DOHH2 (cell line): ENCODE measurements around the gene PFDN2.

Source experiments
- H3F3A ChIP-seq: fragments of 200-600 bp; sonication (generic), shearing (Covaris generic); 2 replicates; pipeline ENCODE4 v1.6.0; 2016; ENCODE audit warnings: antibody characterized with exemption, mild to moderate bottlenecking; ENCODE audit not compliant: control insufficient read depth, insufficient read depth
- H3K27ac ChIP-seq: fragments of 200-600 bp; sonication (generic); 2 replicates; pipeline ENCODE4 v1.5.1; 2014; ENCODE audit warnings: low read depth, mild to moderate bottlenecking, low read length, moderate library complexity
- H3K27me3 ChIP-seq: fragments of 200-600 bp; sonication (generic); 2 replicates; pipeline ENCODE4 v1.6.1; 2014; ENCODE audit warnings: mild to moderate bottlenecking, low read length, mixed read lengths; ENCODE audit not compliant: control insufficient read depth
- H3K36me3 ChIP-seq: fragments of 200-600 bp; sonication (generic); 2 replicates; pipeline ENCODE4 v1.6.1; 2014; ENCODE audit warnings: mild to moderate bottlenecking, low read length, moderate library complexity, mixed read lengths; ENCODE audit not compliant: control insufficient read depth
- H3K4me1 ChIP-seq: fragments of 200-600 bp; sonication (generic); 2 replicates; pipeline ENCODE4 v1.6.1; 2014; ENCODE audit warnings: mild to moderate bottlenecking, low read length, mixed read lengths; ENCODE audit not compliant: control insufficient read depth
- H3K4me2 ChIP-seq: fragments of 200-600 bp; sonication (generic); 2 replicates; pipeline ENCODE4 v1.6.0; 2014; ENCODE audit warnings: mild to moderate bottlenecking, low read length, moderate library complexity
- H3K4me3 ChIP-seq: fragments of 200-600 bp; sonication (generic); 2 replicates; pipeline ENCODE4 v1.5.1; 2014; ENCODE audit warnings: mild to moderate bottlenecking, low read length, mixed read lengths
- H3K79me2 ChIP-seq: fragments of 200-600 bp; sonication (generic); 2 replicates; pipeline ENCODE4 v1.6.1; 2014; ENCODE audit warnings: mild to moderate bottlenecking, low read length, mixed read lengths; ENCODE audit not compliant: control insufficient read depth
- H3K9me2 ChIP-seq: fragments of 200-600 bp; sonication (generic); replicated peaks from 2 replicates; pipeline ENCODE4 v1.6.1; 2014; ENCODE audit warnings: mild to moderate bottlenecking, low read length, mixed read lengths; ENCODE audit not compliant: control insufficient read depth
- H3K9me3 ChIP-seq: fragments of 200-600 bp; sonication (generic); 2 replicates; pipeline ENCODE4 v1.6.1; 2014; ENCODE audit warnings: antibody characterized with exemption, low read length, mixed read lengths; ENCODE audit not compliant: control insufficient read depth, insufficient read depth
- H4K20me1 ChIP-seq: fragments of 200-600 bp; sonication (generic); 2 replicates; pipeline ENCODE4 v1.6.0; 2014; ENCODE audit warnings: low read depth, mild to moderate bottlenecking, antibody characterized with exemption, low read length, moderate library complexity; ENCODE audit not compliant: control insufficient read depth, insufficient read depth
- CTCF ChIP-seq: fragments of 200-600 bp; sonication (generic); IDR thresholded peaks from one replicate; pipeline ENCODE4 v1.5.1; 2014; ENCODE audit warnings: antibody characterized with exemption, mild to moderate bottlenecking, low read depth, low read length; ENCODE audit not compliant: poor library complexity, severe bottlenecking
- EZH2phosphoT487 ChIP-seq: fragments of 200-600 bp; sonication (generic); IDR thresholded peaks from 2 replicates; pipeline ENCODE4 v1.6.1; 2017; ENCODE audit warnings: borderline replicate concordance, mild to moderate bottlenecking, antibody characterized with exemption, low read length, moderate library complexity, mixed read lengths

The PFDN2 gene

GRCh38 chr1:161089251-161089924, 28.4 kb downstream of the PFDN2 start, which contains the start of gene NECTIN4:
NECTIN4 (minus strand) TSS chr1:161089558; CDS start chr1:161089296, 262 bp downstream.
- no peak within 1 kb of the TSS for H3K27ac ChIP-seq
- no peaks in the 10 kb centered on the region for H3K9me3 ChIP-seq
- H3F3A ChIP-seq = no peaks in the 10 kb centered on the region
- H3K9me2 ChIP-seq = no peaks in the 10 kb centered on the region
- no peaks in the 10 kb centered on the region for H3K4me1 ChIP-seq
- H3K4me2 ChIP-seq = no peak within 1 kb of the TSS
- no peaks in the 10 kb centered on the region for H3K36me3 ChIP-seq
- H4K20me1 ChIP-seq = no peaks in the 10 kb centered on the region
- no peak for TF ChIP-seq EZH2phosphoT487
- H3K79me2 ChIP-seq = no peaks in the 10 kb centered on the region
- no peaks in the 10 kb centered on the region for H3K27me3 ChIP-seq
- no peak within 1 kb of the TSS for H3K4me3 ChIP-seq

GRCh38 chr1:161088587-161089110, 29.2 kb downstream of the PFDN2 start:
- no peak overlapping the region for H3K4me2 ChIP-seq
- no peaks in the 10 kb centered on the region for H3K27me3 ChIP-seq
- H3F3A ChIP-seq = no peaks in the 10 kb centered on the region
- no peaks in the 10 kb centered on the region for H3K79me2 ChIP-seq
- no peaks in the 10 kb centered on the region for H3K9me2 ChIP-seq
- no peaks in the 10 kb centered on the region for H4K20me1 ChIP-seq
- H3K36me3 ChIP-seq = no peaks in the 10 kb centered on the region
- TF ChIP-seq CTCF (no peak), EZH2phosphoT487 (no peak)
- H3K9me3 ChIP-seq = no peaks in the 10 kb centered on the region
- H3K4me1 ChIP-seq = no peaks in the 10 kb centered on the region
- H3K27ac ChIP-seq = no peak overlapping the region
- no peak overlapping the region for H3K4me3 ChIP-seq

GRCh38 chr1:161086457-161086856, 31.4 kb downstream of the PFDN2 start:
- H3K9me3 ChIP-seq = no peaks in the 10 kb centered on the region
- H3K79me2 ChIP-seq = no peaks in the 10 kb centered on the region
- no peaks in the 10 kb centered on the region for H4K20me1 ChIP-seq
- H3K9me2 ChIP-seq = no peaks in the 10 kb centered on the region
- H3K27ac ChIP-seq = no peak overlapping the region
- no peak overlapping the region for H3K4me2 ChIP-seq
- no peaks in the 10 kb centered on the region for H3K4me1 ChIP-seq
- H3K4me3 ChIP-seq = no peak overlapping the region
- H3K27me3 ChIP-seq = no peaks in the 10 kb centered on the region
- no peaks in the 10 kb centered on the region for H3K36me3 ChIP-seq
- H3F3A ChIP-seq = no peaks in the 10 kb centered on the region
- TF ChIP-seq CTCF (no peak), EZH2phosphoT487 (no peak)

GRCh38 chr1:161085165-161085564, 32.7 kb downstream of the PFDN2 start:
- no peaks in the 10 kb centered on the region; the same call in 1 of the 2 replicates for H3K27me3 ChIP-seq
- H3K4me3 ChIP-seq = no peak overlapping the region
- H4K20me1 ChIP-seq = no peaks in the 10 kb centered on the region
- no peak for TF ChIP-seq CTCF
- no peak for TF ChIP-seq EZH2phosphoT487
- H3K27ac ChIP-seq = no peak overlapping the region
- H3K4me2 ChIP-seq = no peak overlapping the region
- no peaks in the 10 kb centered on the region for H3K4me1 ChIP-seq
- no peaks in the 10 kb centered on the region for H3F3A ChIP-seq
- no peaks in the 10 kb centered on the region for H3K79me2 ChIP-seq
- H3K9me3 ChIP-seq = no peaks in the 10 kb centered on the region
- no peaks in the 10 kb centered on the region for H3K9me2 ChIP-seq
- H3K36me3 ChIP-seq = no peaks in the 10 kb centered on the region
